ENCODE measurements around the gene PLEKHG4. TPM values are rescaled to one million over a fixed set of nuclear protein-coding genes. Genes with fewer than 3 reads are reported as not detected.

The PLEKHG4 gene
- polyA plus RNA-seq, 12 donors: 5.0 to 14.6 (median 9.7) TPM; not detected in 1

- DNase-seq: no peak
Measured at GRCh38 chr16:67243481-67243880, 35.9 kb upstream of the PLEKHG4 start.

GRCh38 chr16:67244387-67245185 lies 34.7 kb upstream of the PLEKHG4 start:
- DNase-seq: peak; percentile 29

- DNase-seq: no peak
Measured at GRCh38 chr16:67245186-67245585, 34.1 kb upstream of the PLEKHG4 start.

- no peak for DNase-seq
Measured at GRCh38 chr16:67245674-67246080, 33.7 kb upstream of the PLEKHG4 start.

GRCh38 chr16:67246081-67246755 lies 33.1 kb upstream of the PLEKHG4 start:
- peak; percentile 81 for DNase-seq

- no peak for DNase-seq
Measured at GRCh38 chr16:67246756-67247191, 32.6 kb upstream of the PLEKHG4 start.

- DNase-seq: peak; percentile 94
Measured at GRCh38 chr16:67247192-67248072, 31.9 kb upstream of the PLEKHG4 start, which contains the start of gene FHOD1. FHOD1 (minus strand) TSS chr16:67247481; CDS start chr16:67247410, 71 bp downstream.

GRCh38 chr16:67248073-67248400 lies 31.3 kb upstream of the PLEKHG4 start:
- no peak for DNase-seq

- no peak for DNase-seq
Measured at GRCh38 chr16:67248401-67249177, 30.7 kb upstream of the PLEKHG4 start, which contains the start of gene SLC9A5. SLC9A5 (plus strand) TSS chr16:67248979; CDS start chr16:67249015, 36 bp downstream.

- DNase-seq: no peak
Measured at GRCh38 chr16:67249178-67250044, 29.9 kb upstream of the PLEKHG4 start.

- no peak for DNase-seq
Measured at GRCh38 chr16:67250045-67250327, 29.3 kb upstream of the PLEKHG4 start.

- no peak for DNase-seq
Measured at GRCh38 chr16:67252609-67253497, 26.5 kb upstream of the PLEKHG4 start.

GRCh38 chr16:67254801-67255552 lies 24.4 kb upstream of the PLEKHG4 start:
- no peak for DNase-seq

GRCh38 chr16:67255553-67256221 lies 23.6 kb upstream of the PLEKHG4 start:
- no peak for DNase-seq

GRCh38 chr16:67256701-67257230 lies 22.6 kb upstream of the PLEKHG4 start:
- no peak for DNase-seq

- no peak for DNase-seq
Measured at GRCh38 chr16:67257486-67258160, 21.7 kb upstream of the PLEKHG4 start.
